ENCODE data around the gene CCHCR1. TPM values are rescaled to one million over a fixed set of nuclear protein-coding genes. Genes with fewer than 3 reads are reported as not detected.

Gene CCHCR1
- total RNA-seq, 4 donors from 2014 or later: 13.8 to 25.1 (median 18.7) TPM

DNA sequence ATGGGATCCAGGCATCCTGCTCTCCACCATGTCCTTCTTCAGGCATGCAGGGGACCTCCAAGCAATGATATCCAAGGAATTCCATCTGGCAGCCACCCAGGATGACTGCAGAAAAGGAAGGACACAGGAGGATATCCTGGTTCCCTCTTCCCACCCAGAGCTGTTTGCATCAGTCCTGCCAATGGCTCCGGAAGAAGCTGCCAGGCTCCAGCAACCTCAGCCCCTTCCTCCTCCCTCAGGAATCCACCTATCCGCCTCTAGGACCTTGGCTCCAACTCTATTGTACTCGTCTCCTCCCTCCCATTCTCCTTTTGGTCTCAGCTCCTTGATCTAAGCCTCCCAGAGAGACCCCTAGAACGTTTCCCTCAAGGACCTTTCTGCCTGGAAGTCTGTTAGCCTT is 18.0 kb downstream of the CCHCR1 start:
- WGBS, 2 donors: 27 to 35% methylated on average over 4 of the region's 4 CpGs
- no peak overlapping the region for H3K27ac ChIP-seq
- peaks cover 0 to 23% (median 0%) of the 10 kb centered on the region in 4 donors for H3K4me1 ChIP-seq
- peaks cover 0 to 17% (median 0%) of the 10 kb centered on the region in 3 donors for H3K36me3 ChIP-seq
- no peak for TF ChIP-seq EP300 (IDR thresholded peaks at IDR 0.05)
- TF ChIP-seq, protein P1, sequence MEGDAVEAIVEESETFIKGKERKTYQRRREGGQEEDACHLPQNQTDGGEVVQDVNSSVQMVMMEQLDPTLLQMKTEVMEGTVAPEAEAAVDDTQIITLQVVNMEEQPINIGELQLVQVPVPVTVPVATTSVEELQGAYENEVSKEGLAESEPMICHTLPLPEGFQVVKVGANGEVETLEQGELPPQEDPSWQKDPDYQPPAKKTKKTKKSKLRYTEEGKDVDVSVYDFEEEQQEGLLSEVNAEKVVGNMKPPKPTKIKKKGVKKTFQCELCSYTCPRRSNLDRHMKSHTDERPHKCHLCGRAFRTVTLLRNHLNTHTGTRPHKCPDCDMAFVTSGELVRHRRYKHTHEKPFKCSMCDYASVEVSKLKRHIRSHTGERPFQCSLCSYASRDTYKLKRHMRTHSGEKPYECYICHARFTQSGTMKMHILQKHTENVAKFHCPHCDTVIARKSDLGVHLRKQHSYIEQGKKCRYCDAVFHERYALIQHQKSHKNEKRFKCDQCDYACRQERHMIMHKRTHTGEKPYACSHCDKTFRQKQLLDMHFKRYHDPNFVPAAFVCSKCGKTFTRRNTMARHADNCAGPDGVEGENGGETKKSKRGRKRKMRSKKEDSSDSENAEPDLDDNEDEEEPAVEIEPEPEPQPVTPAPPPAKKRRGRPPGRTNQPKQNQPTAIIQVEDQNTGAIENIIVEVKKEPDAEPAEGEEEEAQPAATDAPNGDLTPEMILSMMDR (IDR thresholded peaks at IDR 0.05): no peak
- TF ChIP-seq POLR2A (IDR thresholded peaks at IDR 0.05): no peak
- DNase-seq (ENCODE audit: low spot score in 2 of 2): no peak
- no peaks in the 10 kb centered on the region for H3K9me3 ChIP-seq
- no peaks in the 10 kb centered on the region for H3K27me3 ChIP-seq
- H3K4me3 ChIP-seq: no peak overlapping the region

DNA sequence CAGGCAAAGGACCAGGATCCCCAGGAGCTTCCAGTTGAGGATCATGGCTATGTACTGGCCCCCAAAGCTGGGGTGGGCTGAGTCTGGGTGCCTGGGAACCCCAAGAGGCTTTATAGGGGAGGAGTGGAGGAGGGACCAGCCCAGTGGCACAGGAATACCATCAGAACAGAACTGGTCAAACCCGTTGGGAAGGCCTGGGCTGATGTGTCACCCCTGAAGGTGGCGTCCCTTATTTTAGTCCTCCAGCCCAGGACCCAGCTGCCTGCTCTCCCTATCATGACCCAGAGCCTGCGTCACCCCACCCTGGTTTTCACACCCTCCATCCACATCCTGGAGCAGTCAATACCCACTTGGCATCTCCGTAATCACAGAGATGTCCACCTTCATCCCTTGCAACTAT is 18.6 kb downstream of the CCHCR1 start, which contains the start of gene PSORS1C2:
PSORS1C2 (minus strand) TSS at position 85 of the 400 bp plus-strand sequence; CDS start at position 45, 40 bp downstream.
- Histone ChIP-seq H3K27ac (peak within 1 kb of the TSS in 1 of 4 donors; percentile 4), H3K27me3 (no peaks in the 10 kb centered on the region), H3K9me3 (no peaks in the 10 kb centered on the region), H3K4me3 (no peak within 1 kb of the TSS), H3K36me3 (peaks cover 0 to 10% (median 0%) of the 10 kb centered on the region in 3 donors), H3K4me1 (peaks cover 0 to 23% (median 0%) of the 10 kb centered on the region in 4 donors)
- no peak for TF ChIP-seq POLR2A (IDR thresholded peaks at IDR 0.05)
- TF ChIP-seq, protein P1 (IDR thresholded peaks at IDR 0.05): no peak
- no peak for TF ChIP-seq EP300 (IDR thresholded peaks at IDR 0.05)
- 89 to 95% methylated on average over 4 of the region's 4 CpGs for WGBS, 2 donors
- no peak for DNase-seq (ENCODE audit: low spot score in 2 of 2)

DNA sequence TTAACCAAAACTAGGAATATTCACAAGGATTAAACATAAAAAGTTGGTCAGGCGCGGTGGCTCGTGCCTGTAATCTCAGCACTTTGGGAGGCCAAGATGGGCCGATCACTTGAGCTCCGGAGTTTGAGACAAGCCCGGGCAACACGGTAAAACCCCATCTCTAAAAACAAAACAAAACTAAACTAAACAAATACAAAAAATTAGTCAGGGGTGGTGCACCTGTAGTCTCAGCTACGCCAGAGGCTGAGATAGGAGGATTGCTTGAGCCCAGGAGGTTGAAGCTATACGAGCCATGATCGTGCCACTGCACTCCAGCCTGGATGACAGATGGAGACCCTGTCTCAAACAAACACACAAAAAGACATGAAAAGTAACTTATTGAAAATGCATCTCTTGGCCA is 21.9 kb downstream of the CCHCR1 start:
- TF ChIP-seq POLR2A (IDR thresholded peaks at IDR 0.05): no peak
- TF ChIP-seq, protein P1 (IDR thresholded peaks at IDR 0.05): no peak
- TF ChIP-seq EP300 (IDR thresholded peaks at IDR 0.05): no peak
- Histone ChIP-seq H3K27me3 (no peaks in the 10 kb centered on the region), H3K36me3 (no peaks in the 10 kb centered on the region), H3K4me1 (peaks cover 0 to 9% (median 0%) of the 10 kb centered on the region in 4 donors), H3K9me3 (no peaks in the 10 kb centered on the region), H3K27ac (no peak overlapping the region), H3K4me3 (no peak overlapping the region)
- WGBS, 2 donors: 85 to 92% methylated on average over 10 of the region's 10 CpGs
- DNase-seq (ENCODE audit: low spot score in 2 of 2): no peak

DNA sequence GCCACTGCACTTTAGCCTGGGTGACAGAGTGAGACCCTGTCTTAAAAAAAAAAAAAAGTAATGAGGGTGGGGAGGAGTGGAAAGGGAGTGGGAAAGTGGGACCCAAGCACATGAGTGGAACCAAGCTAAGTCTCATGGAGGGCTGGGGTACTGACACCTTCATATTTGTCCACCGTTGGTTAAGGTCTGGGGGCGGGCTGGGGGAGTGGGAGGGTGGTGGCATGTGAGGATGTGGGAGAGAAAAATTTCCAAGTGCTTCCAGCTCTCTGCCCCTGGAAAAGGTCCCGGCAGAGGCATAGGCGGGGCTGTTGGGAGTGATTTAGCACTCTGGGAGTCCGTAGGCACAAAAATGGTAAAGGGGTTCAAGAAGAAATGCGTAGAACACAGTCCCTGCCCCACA is 24.8 kb downstream of the CCHCR1 start:
- no peaks in the 10 kb centered on the region for H3K36me3 ChIP-seq
- TF ChIP-seq EP300 (IDR thresholded peaks at IDR 0.05) (no peak), POLR2A (IDR thresholded peaks at IDR 0.05) (no peak)
- TF ChIP-seq, protein P1 (IDR thresholded peaks at IDR 0.05): no peak
- peaks cover 0 to 4% (median 0%) of the 10 kb centered on the region in 4 donors for H3K4me1 ChIP-seq
- H3K9me3 ChIP-seq: no peaks in the 10 kb centered on the region
- H3K27ac ChIP-seq: no peak overlapping the region
- no peak overlapping the region for H3K4me3 ChIP-seq
- 57 to 63% methylated on average over 6 of the region's 6 CpGs for WGBS, 2 donors
- DNase-seq (ENCODE audit: low spot score in 2 of 2): no peak
- no peaks in the 10 kb centered on the region for H3K27me3 ChIP-seq

DNA sequence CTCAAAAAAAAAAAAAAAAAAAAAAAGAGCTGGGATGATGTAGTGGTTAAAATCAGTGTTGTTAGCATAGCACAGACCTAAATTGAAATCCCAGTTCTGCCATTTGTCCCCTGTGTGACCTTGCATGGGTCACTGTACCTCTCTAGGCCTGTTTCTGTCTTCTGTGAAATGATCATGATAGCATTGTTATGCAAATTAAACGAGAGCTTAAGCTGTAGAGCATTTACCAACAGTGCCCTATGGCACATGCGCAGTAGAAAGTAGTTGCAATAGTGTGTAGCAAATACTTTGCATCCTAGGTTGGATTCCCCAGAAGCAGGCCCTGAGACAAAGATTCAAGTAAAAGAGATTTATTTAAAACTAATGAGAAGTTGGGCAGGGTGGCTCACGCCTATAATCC is 26.0 kb downstream of the CCHCR1 start:
- Histone ChIP-seq H3K27me3 (no peaks in the 10 kb centered on the region), H3K4me3 (no peak overlapping the region), H3K36me3 (no peaks in the 10 kb centered on the region), H3K4me1 (no peaks in the 10 kb centered on the region), H3K9me3 (no peaks in the 10 kb centered on the region), H3K27ac (no peak overlapping the region)
- no peak for DNase-seq (ENCODE audit: low spot score in 2 of 2)
- 88 to 89% methylated on average over 3 of the region's 3 CpGs for WGBS, 2 donors
- TF ChIP-seq EP300 (IDR thresholded peaks at IDR 0.05) (no peak), POLR2A (IDR thresholded peaks at IDR 0.05) (no peak)
- TF ChIP-seq, protein P1 (IDR thresholded peaks at IDR 0.05): no peak

Data from tibial nerve (tissue), 4 donors.